Tongue (tissue), 2 donors: ENCODE measurements around the gene CASQ2. TPM values are rescaled to one million over a fixed set of nuclear protein-coding genes. Genes with fewer than 3 reads are reported as not detected.

ENCODE experiments used
- DNase-seq: peaks from one replicate; pipeline ENCODE4 v3.0.0-alpha.2; 2015
- total RNA-seq: library from RNA; depleted of rRNA; stranded (reverse); fragments of >200 nt; gene quantifications from one replicate; pipeline ENCODE4 v1.2.3, GENCODE V29; 2014

Gene CASQ2
- total RNA-seq, 1 donor from 2014 or later, result 765 TPM

GRCh38 chr1:115692224-115692623 is 76.3 kb downstream of the CASQ2 start:
- DNase-seq, result no peak

DNA sequence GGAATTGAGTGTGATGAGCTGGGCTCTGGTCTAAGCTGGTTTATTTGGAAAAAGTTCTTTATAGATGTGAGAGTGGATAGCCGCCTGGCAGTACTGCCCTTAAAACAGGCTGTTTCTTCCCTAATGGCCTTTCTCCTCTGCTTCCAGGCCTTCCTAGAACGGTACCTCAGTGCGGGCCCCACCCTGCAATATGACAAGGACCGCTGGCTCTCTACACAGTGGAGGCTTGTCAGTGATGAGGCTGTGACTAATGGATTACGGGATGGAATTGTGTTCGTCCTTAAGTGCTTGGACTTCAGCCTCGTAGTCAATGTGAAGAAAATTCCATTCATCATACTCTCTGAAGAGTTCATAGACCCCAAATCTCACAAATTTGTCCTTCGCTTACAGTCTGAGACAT is 77.5 kb downstream of the CASQ2 start:
- DNase-seq, result no peak

- DNase-seq, result no peak
Measured at GRCh38 chr1:115687744-115688143, 80.8 kb downstream of the CASQ2 start.

GRCh38 chr1:115685029-115685705 is 83.3 kb downstream of the CASQ2 start:
- DNase-seq, result no peak

- DNase-seq, result no peak
Measured at GRCh38 chr1:115682792-115683191, 85.7 kb downstream of the CASQ2 start.

DNA sequence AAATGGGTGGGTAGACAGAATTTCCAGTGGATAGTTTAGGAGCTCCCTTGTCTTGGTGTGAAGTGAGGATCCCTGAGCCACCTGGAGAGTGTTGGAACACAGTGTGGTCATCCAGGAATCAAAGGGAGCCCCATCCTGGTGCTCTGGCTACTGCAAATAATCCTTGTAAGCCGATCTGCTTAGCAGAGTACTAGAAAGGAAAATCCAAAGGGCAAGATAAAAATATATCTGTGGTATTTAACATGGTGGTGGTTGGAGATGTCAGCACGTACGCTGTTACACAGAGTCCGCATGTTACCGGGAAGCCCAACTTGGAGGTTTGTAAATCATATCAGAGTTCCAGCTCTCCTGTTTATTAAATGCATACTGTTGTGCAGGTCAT is 87.8 kb downstream of the CASQ2 start:
- DNase-seq, result no peak

- no peak for DNase-seq
Measured at GRCh38 chr1:115679141-115679611, 89.3 kb downstream of the CASQ2 start.

GRCh38 chr1:115678141-115678540 is 90.4 kb downstream of the CASQ2 start:
- DNase-seq, result no peak

DNA sequence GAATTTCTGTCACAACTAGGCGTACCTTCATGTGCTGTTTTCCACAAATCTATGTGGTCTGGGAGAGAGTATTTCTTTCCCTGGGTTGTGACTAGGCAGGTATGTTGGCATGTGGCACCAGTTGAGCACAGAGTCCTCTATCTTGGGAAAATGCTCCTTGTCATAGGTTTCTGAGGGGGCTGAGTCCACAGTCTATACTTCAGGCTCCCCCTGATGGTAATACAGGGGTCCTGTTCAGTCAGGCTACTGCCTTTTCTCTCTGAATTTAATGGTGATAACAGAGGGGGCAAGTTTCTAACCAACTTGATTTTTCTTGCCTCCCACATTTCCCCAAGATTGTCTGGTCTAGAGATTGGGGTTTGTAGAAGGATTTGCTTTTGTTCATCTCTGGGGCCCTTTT is 90.9 kb downstream of the CASQ2 start:
- DNase-seq, result no peak

DNA sequence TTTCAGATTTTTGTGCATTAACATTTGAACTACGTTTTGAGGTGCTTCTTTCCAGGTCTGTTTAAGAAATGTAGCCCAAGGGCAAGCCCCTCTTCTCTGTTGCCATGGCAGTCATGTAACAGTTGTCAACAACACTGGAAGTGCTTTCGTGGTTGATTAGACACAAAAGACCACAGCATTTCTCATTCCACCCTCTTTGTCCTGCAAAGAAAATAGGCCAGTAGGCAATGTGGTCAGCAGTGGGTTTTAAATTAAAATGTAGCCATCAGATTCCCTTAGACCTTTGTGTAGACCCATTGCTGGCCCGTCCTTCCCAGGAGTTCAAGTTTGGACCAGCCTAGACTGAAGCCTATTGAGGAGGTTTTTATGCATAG is 91.3 kb downstream of the CASQ2 start:
- DNase-seq, result peak; percentile 43

GRCh38 chr1:115676498-115677181 is 91.9 kb downstream of the CASQ2 start:
- DNase-seq, result no peak

GRCh38 chr1:115672224-115673009 is 96.1 kb downstream of the CASQ2 start:
- no peak for DNase-seq

- no peak for DNase-seq
Measured at GRCh38 chr1:115671176-115671934, 97.2 kb downstream of the CASQ2 start.

DNA sequence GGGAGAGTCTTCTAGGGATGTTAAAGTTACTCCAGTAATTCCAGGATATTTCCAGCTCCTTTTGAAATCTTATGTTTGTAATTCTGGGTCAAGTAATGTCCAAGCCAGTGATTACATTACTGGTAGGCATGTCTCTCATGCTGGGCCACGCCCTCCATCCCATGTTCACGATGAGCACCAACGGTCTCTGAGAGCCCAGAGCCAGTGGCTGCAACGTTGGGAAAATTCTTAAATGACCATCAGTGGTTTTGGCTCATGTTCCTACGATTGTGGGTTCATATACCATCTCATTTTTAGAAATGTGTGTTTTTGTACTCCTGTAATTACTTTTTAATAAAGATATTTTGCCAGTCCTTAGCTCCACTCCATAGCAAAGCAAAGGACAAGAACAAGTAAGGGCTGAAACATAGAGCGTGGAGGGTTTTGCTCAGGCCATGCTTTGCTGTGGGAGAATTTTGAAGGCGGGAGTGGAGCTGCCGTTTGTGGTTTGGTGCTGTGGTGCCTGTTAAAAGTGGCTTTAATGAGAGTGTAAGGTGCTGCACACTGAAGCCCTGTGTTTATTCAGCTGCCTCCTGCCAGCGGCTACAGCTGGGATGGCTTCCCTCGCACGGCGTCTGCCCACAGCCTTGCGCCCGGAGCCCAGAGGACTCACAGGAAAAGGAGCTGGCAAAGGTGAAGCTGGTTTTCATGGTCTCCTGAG is 97.9 kb downstream of the CASQ2 start:
- peak; percentile 48 for DNase-seq

- DNase-seq, result no peak
Measured at GRCh38 chr1:115669886-115670285, 98.6 kb downstream of the CASQ2 start.

DNA sequence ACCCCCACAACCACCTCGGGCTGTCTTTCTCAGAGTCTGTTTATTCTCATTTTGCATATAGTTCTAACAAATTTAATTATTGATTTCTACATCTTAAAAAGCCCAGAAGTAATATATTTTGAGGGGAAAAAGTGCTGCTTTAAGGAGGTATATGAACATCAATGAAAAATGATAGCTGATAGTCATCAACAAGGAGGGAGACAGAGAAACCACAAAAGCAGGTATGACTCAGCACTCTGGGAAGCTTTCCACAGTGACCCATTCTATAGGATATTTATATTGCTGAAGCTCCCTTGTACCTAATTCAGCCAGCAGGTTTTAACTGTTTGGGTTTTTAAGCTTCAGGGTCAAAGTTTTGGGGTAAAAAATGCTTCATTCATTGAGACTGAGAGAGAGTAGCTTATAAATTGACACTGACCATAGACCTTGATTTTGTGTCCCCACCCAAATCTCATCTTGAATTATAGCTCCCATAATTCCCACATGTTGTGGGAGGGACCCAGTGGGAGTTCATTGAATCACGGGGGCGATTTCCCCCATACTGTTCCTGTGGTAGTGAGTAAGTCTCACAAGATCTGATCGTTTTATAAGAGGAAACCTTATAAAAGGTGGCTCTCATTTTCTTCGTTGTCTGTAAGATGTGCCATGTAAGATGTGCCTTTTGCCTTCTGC is 99.4 kb downstream of the CASQ2 start:
- no peak for DNase-seq

DNA sequence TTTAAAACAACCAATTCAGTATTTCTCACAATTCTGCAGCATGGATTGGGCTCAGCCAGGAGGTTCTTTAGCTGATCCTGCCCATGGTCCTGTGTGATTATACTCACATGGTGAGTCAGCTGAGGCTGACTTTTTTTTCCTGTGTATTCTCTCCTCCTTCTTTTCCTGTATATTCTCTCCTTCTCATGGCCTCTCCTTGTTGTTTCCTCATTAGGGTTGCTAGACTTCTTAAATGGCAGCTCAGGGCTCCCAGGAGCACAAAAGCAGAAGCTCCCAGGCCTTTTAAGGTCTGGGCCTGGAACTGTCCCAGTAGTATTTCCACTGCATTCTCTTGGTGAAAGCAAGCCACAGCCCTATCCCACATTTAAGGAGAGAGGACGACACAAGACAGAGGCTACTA is 99.9 kb downstream of the CASQ2 start:
- no peak for DNase-seq

- no peak for DNase-seq
Measured at GRCh38 chr1:115666702-115667101, 101.8 kb downstream of the CASQ2 start.

GRCh38 chr1:115666206-115666605 is 102.3 kb downstream of the CASQ2 start:
- DNase-seq, result no peak

GRCh38 chr1:115665319-115666096 is 103.0 kb downstream of the CASQ2 start:
- no peak for DNase-seq
